Vagina (tissue), 2 donors: Measurements from ENCODE around the gene ZNF2.
"Not testable (repeated sequence)": the region's sequence is repeated elsewhere in the genome, so short reads cannot be mapped to it uniquely, and the experiment has no call there.

Experiments
- POLR2A ChIP-seq, 2 donors: fragments of 450-650 bp; IDR thresholded peaks; one replicate each; pipeline ENCODE4 v1.6.1; 2017; ENCODE audit warnings: antibody characterized with exemption in 2 of 2, mild to moderate bottlenecking in 2 of 2, moderate library complexity in 2 of 2
- TF ChIP-seq, protein P1 (sequence below), 3 experiments: fragments of 450-650 bp in 2 of 3; fragments of 200-600 bp in 1 of 3; sonication (generic) in 1 of 3; IDR thresholded peaks; one replicate each; pipeline ENCODE4 v1.5.1; 2017 to 2019; ENCODE audit warnings: antibody characterized with exemption in 3 of 3, mild to moderate bottlenecking in 2 of 3, moderate library complexity in 2 of 3

DNA sequence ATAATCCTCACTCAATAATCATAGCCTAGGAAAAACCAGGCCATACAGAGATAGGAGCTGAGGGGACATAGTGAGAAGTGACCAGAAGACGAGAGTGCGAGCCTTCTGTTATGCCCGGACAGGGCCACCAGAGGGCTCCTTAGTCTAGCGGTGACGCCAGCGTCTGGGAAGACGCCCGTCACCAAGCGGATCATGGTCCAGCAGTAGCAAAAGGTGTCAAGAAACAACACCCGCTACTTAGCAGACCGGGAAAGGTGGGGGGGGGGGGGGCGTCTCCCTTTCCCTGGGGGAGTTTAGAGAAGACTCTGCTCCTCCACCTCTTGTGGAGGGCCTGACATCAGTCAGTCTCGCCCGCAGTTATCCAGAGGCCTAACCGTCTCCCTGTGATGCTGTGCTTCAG lies 27.3 kb downstream of the ZNF2 start:
- TF ChIP-seq, protein P1, sequence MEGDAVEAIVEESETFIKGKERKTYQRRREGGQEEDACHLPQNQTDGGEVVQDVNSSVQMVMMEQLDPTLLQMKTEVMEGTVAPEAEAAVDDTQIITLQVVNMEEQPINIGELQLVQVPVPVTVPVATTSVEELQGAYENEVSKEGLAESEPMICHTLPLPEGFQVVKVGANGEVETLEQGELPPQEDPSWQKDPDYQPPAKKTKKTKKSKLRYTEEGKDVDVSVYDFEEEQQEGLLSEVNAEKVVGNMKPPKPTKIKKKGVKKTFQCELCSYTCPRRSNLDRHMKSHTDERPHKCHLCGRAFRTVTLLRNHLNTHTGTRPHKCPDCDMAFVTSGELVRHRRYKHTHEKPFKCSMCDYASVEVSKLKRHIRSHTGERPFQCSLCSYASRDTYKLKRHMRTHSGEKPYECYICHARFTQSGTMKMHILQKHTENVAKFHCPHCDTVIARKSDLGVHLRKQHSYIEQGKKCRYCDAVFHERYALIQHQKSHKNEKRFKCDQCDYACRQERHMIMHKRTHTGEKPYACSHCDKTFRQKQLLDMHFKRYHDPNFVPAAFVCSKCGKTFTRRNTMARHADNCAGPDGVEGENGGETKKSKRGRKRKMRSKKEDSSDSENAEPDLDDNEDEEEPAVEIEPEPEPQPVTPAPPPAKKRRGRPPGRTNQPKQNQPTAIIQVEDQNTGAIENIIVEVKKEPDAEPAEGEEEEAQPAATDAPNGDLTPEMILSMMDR (IDR thresholded peaks at IDR 0.05), result peak in 2 of 3 experiments; percentile 23 to 52
- not testable (repeated sequence) for TF ChIP-seq POLR2A (IDR thresholded peaks at IDR 0.05)
